Panc1 (cell line): ENCODE data around the gene PRPF40A. TPM values are rescaled to one million over a fixed set of nuclear protein-coding genes. Genes with fewer than 3 reads are reported as not detected.
A peak's percentile ranks its signal among the peaks of the same experiment; 100 is the strongest.

Source experiments
- ATAC-seq: fragments of 200-7000 bp; cut with Tn5 transposase; 2 replicates; pipeline ENCODE4 v1.9.1; 2020; ENCODE audit warnings: mild to moderate bottlenecking, moderate library complexity
- BruUV-seq: library from RNA; stranded (reverse); fragments of 400-500 nt; replicated peaks from 2 replicates; lab custom pipeline; 2021; lab: Mats Ljungman, UMichigan
- CTCF ChIA-PET: fragments of 300-600 bp; sonication (Branson Sonifier 250); formaldehyde crosslinking; loops from one replicate; lab custom pipeline; 2022; ENCODE audit warnings: antibody characterized with exemption; lab: Charles Lee
- POLR2A ChIA-PET: fragments of 300-600 bp; sonication (Branson Sonifier 250); formaldehyde crosslinking; loops from one replicate; lab custom pipeline; 2022; ENCODE audit warnings: antibody characterized with exemption; lab: Charles Lee
- DNase-seq: peaks from one replicate; pipeline ENCODE4 v3.0.0-alpha.2; 2010; ENCODE audit warnings: low read depth, low spot score
- H3K27ac ChIP-seq: 2 replicates; pipeline ENCODE4 v1.5.1; 2011; ENCODE audit warnings: mild to moderate bottlenecking, low read length, inconsistent platforms
- H3K27me3 ChIP-seq: fragments of 200-500 bp; sonication (Bioruptor generic); 2 replicates; pipeline ENCODE4 v1.6.0; 2014; ENCODE audit warnings: low read length, inconsistent platforms; ENCODE audit not compliant: control insufficient read depth, insufficient read depth
- H3K36me3 ChIP-seq: fragments of 200-500 bp; sonication (Bioruptor generic); 2 replicates; pipeline ENCODE4 v1.5.1; 2014; ENCODE audit warnings: inconsistent platforms, mild to moderate bottlenecking, low read length, moderate library complexity; ENCODE audit not compliant: control insufficient read depth, insufficient read depth
- H3K4me1 ChIP-seq: 2 replicates; pipeline ENCODE4 v1.5.1; 2011; ENCODE audit warnings: inconsistent platforms, mild to moderate bottlenecking, low read length, moderate library complexity; ENCODE audit not compliant: control insufficient read depth, insufficient read depth
- H3K4me3 ChIP-seq, 2 experiments: 2 replicates each; pipeline ENCODE4 v1.5.1; 2011 to 2012; ENCODE audit warnings: low read depth in 2 of 2, low read length in 2 of 2, mild to moderate bottlenecking in 2 of 2, inconsistent platforms in 1 of 2, moderate library complexity in 1 of 2
- H3K9me3 ChIP-seq: fragments of 200-500 bp; sonication (Bioruptor generic); 2 replicates; pipeline ENCODE4 v1.5.1; 2014; ENCODE audit warnings: low read depth, mild to moderate bottlenecking, inconsistent platforms, low read length, moderate library complexity; ENCODE audit not compliant: control insufficient read depth, insufficient read depth
- CTCF ChIP-seq: fragments of 450-650 bp; IDR thresholded peaks from 2 replicates; pipeline ENCODE4 v1.5.1; 2017; ENCODE audit warnings: mild to moderate bottlenecking
- POLR2AphosphoS5 ChIP-seq: IDR thresholded peaks from 2 replicates; pipeline ENCODE4 v1.6.1; 2012; ENCODE audit warnings: mild to moderate bottlenecking, low read depth, low read length, moderate library complexity
- REST ChIP-seq, 2 experiments: IDR thresholded peaks; 2 replicates each; pipeline ENCODE4 v1.6.1; 2011 to 2012; ENCODE audit warnings: low read depth in 2 of 2, control low read depth in 1 of 2, low read length in 1 of 2, mild to moderate bottlenecking in 1 of 2, moderate library complexity in 1 of 2; ENCODE audit not compliant: insufficient read depth in 1 of 2
- SIN3A ChIP-seq: IDR thresholded peaks from 2 replicates; pipeline ENCODE4 v1.6.1; 2012; ENCODE audit warnings: low read depth, mild to moderate bottlenecking, low read length, moderate library complexity, borderline replicate concordance; ENCODE audit not compliant: insufficient read depth
- TCF7L2 ChIP-seq: IDR thresholded peaks from 2 replicates; pipeline ENCODE4 v1.6.1; 2011; ENCODE audit warnings: mild to moderate bottlenecking, low read depth, low read length, inconsistent platforms
- in situ Hi-C: cut with HindIII; loops from 2 replicates; pipeline ENCODE4 v1.10.0; 2016; ENCODE audit warnings: low sequenced_read_pairs, low pct_unique_long_range_greater_than_20kb
- intact Hi-C: fragments of 100-400 bp; cut with micrococcal nuclease; formaldehyde crosslinking; loops from one replicate; pipeline ENCODE4 v1.10.0; 2022; ENCODE audit not compliant: unreplicated experiment
- total RNA-seq: library from RNA; stranded (reverse); gene quantifications from one replicate; pipeline ENCODE4 v1.2.1, GENCODE V29; 2021; ENCODE audit not compliant: unreplicated experiment

PRPF40A gene
- total RNA-seq, 1 experiment from 2014 or later: 142 TPM

GRCh38 chr2:152718076-152718908 is 1.0 kb upstream of the PRPF40A start, which contains the start of gene ARL6IP6:
TSS of gene ARL6IP6 (plus strand) at chr2:152718620. CDS start at chr2:152718625, 5 bp downstream.
- no TSS peak for BruUV-seq
- intact Hi-C loops (no loop called here), in situ Hi-C loops (no loop called here)
- Histone ChIP-seq H3K27me3 (no peaks in the 10 kb centered on the region), H3K27ac (peak within 1 kb of the TSS; percentile 98), H3K4me1 (peaks cover 35% of the 10 kb centered on the region), H3K4me3 (peak within 1 kb of the TSS; percentile 66 to 96), H3K9me3 (no peaks in the 10 kb centered on the region), H3K36me3 (peaks cover 38% of the 10 kb centered on the region)
- ATAC-seq (peak; percentile 86), DNase-seq (no peak)
- POLR2A ChIA-PET: no interaction called here
- TF ChIP-seq POLR2AphosphoS5: peak; percentile 77
- TF ChIP-seq CTCF: no peak
- TF ChIP-seq SIN3A: peak; percentile 78
- peak; percentile 62; the same call in 1 of the 2 replicates for TF ChIP-seq TCF7L2
- TF ChIP-seq REST (IDR thresholded peaks at IDR 0.05; ENCODE audit: insufficient read depth in 1 of 2, low read depth in 2 of 2, low read length in 1 of 2): 0 out of 4 replicates have a peak, but pooled peaks of 1 of the 2 experiments have one; percentile 12
- CTCF ChIA-PET: no interaction called here

- no TSS peak for BruUV-seq
- ChIA-PET POLR2A (interaction anchor here (0.6 to 0.7 kb wide), 3 partner anchors 196 to 664 kb away, joined by 3 to 9 read pairs (median 7); no protein-coding TSS in a partner anchor), CTCF (no interaction called here)
- DNase-seq (no peak), ATAC-seq (peak; percentile 2)
- peaks cover 46% of the 10 kb centered on the region for H3K36me3 ChIP-seq
- H3K27me3 ChIP-seq: no peaks in the 10 kb centered on the region
- intact Hi-C loops: no loop called here
- no peaks in the 10 kb centered on the region for H3K9me3 ChIP-seq
- H3K4me3 ChIP-seq: peak overlapping the region; percentile 66 to 96
- no peak for TF ChIP-seq REST (IDR thresholded peaks at IDR 0.05; ENCODE audit: insufficient read depth in 1 of 2, low read depth in 2 of 2, low read length in 1 of 2)
- no peak; the same call in 1 of the 2 replicates for TF ChIP-seq SIN3A
- no peak for TF ChIP-seq POLR2AphosphoS5
- no peak for TF ChIP-seq CTCF
- no peak for TF ChIP-seq TCF7L2
- peak overlapping the region; percentile 98 for H3K27ac ChIP-seq
- peaks cover 35% of the 10 kb centered on the region for H3K4me1 ChIP-seq
- in situ Hi-C loops: no loop called here
Measured at GRCh38 chr2:152716805-152717227, 445 bp downstream of the PRPF40A start.
